ENCODE results near the gene ELK3. TPM values are rescaled to one million over a fixed set of nuclear protein-coding genes. Genes with fewer than 3 reads are reported as not detected.

ELK3 gene
- polyA plus RNA-seq, 1 experiment, result 31.2 TPM

GRCh38 chr12:96166765-96167164, 27.4 kb upstream of the ELK3 start:
- no peak overlapping the region for H3K4me3 ChIP-seq (ENCODE audit: low read depth, low read length)
- DNase-seq (ENCODE audit: low read depth, low spot score), result no peak
- H3K27me3 ChIP-seq (ENCODE audit: control insufficient read depth, insufficient read depth, low read length), result peaks cover under 1% of the 10 kb centered on the region
- POLR2A ChIA-PET, result no interaction called here
- no peak overlapping the region for H3K27ac ChIP-seq (ENCODE audit: low read depth, low read length)
- CTCF ChIA-PET, result no interaction called here
- TF ChIP-seq, protein P1, sequence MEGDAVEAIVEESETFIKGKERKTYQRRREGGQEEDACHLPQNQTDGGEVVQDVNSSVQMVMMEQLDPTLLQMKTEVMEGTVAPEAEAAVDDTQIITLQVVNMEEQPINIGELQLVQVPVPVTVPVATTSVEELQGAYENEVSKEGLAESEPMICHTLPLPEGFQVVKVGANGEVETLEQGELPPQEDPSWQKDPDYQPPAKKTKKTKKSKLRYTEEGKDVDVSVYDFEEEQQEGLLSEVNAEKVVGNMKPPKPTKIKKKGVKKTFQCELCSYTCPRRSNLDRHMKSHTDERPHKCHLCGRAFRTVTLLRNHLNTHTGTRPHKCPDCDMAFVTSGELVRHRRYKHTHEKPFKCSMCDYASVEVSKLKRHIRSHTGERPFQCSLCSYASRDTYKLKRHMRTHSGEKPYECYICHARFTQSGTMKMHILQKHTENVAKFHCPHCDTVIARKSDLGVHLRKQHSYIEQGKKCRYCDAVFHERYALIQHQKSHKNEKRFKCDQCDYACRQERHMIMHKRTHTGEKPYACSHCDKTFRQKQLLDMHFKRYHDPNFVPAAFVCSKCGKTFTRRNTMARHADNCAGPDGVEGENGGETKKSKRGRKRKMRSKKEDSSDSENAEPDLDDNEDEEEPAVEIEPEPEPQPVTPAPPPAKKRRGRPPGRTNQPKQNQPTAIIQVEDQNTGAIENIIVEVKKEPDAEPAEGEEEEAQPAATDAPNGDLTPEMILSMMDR (IDR thresholded peaks at IDR 0.05; ENCODE audit: low read depth, low read length), result no peak
- H3K9me3 ChIP-seq (ENCODE audit: control insufficient read depth, insufficient read depth, low read length), result no peaks in the 10 kb centered on the region; the same call in 1 of the 2 replicates

GRCh38 chr12:96167492-96167891, 26.7 kb upstream of the ELK3 start:
- no peak for DNase-seq (ENCODE audit: low read depth, low spot score)
- TF ChIP-seq, protein P1 (IDR thresholded peaks at IDR 0.05; ENCODE audit: low read depth, low read length), result no peak
- CTCF ChIA-PET, result no interaction called here
- Histone ChIP-seq H3K4me3 (ENCODE audit: low read depth, low read length) (no peak overlapping the region), H3K27me3 (ENCODE audit: control insufficient read depth, insufficient read depth, low read length) (no peaks in the 10 kb centered on the region), H3K27ac (ENCODE audit: low read depth, low read length) (no peak overlapping the region), H3K9me3 (ENCODE audit: control insufficient read depth, insufficient read depth, low read length) (no peaks in the 10 kb centered on the region; the same call in 1 of the 2 replicates)
- POLR2A ChIA-PET, result no interaction called here

GRCh38 chr12:96170328-96170727, 23.8 kb upstream of the ELK3 start:
- TF ChIP-seq, protein P1 (IDR thresholded peaks at IDR 0.05; ENCODE audit: low read depth, low read length), result no peak
- ChIA-PET CTCF (no interaction called here), POLR2A (no interaction called here)
- Histone ChIP-seq H3K27me3 (ENCODE audit: control insufficient read depth, insufficient read depth, low read length) (peaks cover 4% of the 10 kb centered on the region), H3K4me3 (ENCODE audit: low read depth, low read length) (no peak overlapping the region), H3K9me3 (ENCODE audit: control insufficient read depth, insufficient read depth, low read length) (no peaks in the 10 kb centered on the region; the same call in 1 of the 2 replicates), H3K27ac (ENCODE audit: low read depth, low read length) (no peak overlapping the region)
- DNase-seq (ENCODE audit: low read depth, low spot score), result no peak

- Histone ChIP-seq H3K27me3 (ENCODE audit: control insufficient read depth, insufficient read depth, low read length) (peaks cover 4% of the 10 kb centered on the region), H3K9me3 (ENCODE audit: control insufficient read depth, insufficient read depth, low read length) (peaks cover 2% of the 10 kb centered on the region; the same call in 1 of the 2 replicates), H3K27ac (ENCODE audit: low read depth, low read length) (no peak overlapping the region), H3K4me3 (ENCODE audit: low read depth, low read length) (no peak overlapping the region)
- POLR2A ChIA-PET, result no interaction called here
- TF ChIP-seq, protein P1 (IDR thresholded peaks at IDR 0.05; ENCODE audit: low read depth, low read length), result no peak
- CTCF ChIA-PET, result no interaction called here
- no peak for DNase-seq (ENCODE audit: low read depth, low spot score)
Measured at GRCh38 chr12:96170762-96171161, 23.4 kb upstream of the ELK3 start.

GRCh38 chr12:96171905-96172304, 22.3 kb upstream of the ELK3 start:
- POLR2A ChIA-PET, result no interaction called here
- no peak overlapping the region for H3K4me3 ChIP-seq (ENCODE audit: low read depth, low read length)
- peaks cover 4% of the 10 kb centered on the region for H3K27me3 ChIP-seq (ENCODE audit: control insufficient read depth, insufficient read depth, low read length)
- TF ChIP-seq, protein P1 (IDR thresholded peaks at IDR 0.05; ENCODE audit: low read depth, low read length), result no peak
- H3K9me3 ChIP-seq (ENCODE audit: control insufficient read depth, insufficient read depth, low read length), result peaks cover 10% of the 10 kb centered on the region
- DNase-seq (ENCODE audit: low read depth, low spot score), result no peak
- CTCF ChIA-PET, result no interaction called here
- H3K27ac ChIP-seq (ENCODE audit: low read depth, low read length), result no peak overlapping the region

Data from AG04450 (cell line).